Progenitor cell of endocrine pancreas (in vitro differentiated cells): ENCODE results near the gene OTUD5. TPM values are rescaled to one million over a fixed set of nuclear protein-coding genes. Genes with fewer than 3 reads are reported as not detected.
A peak's percentile ranks its signal among the peaks of the same experiment; 100 is the strongest.
"Not testable (repeated sequence)": the region's sequence is repeated elsewhere in the genome, so short reads cannot be mapped to it uniquely, and the experiment has no call there.

Experiments
- DNase-seq: peaks from one replicate; pipeline ENCODE4 v3.0.0; 2021; ENCODE audit warnings: low spot score; ENCODE audit not compliant: unreplicated experiment
- H3K27ac Mint-ChIP-seq: 2 replicates; pipeline ENCODE4 v1.8.0; 2021; ENCODE audit warnings: mild to moderate bottlenecking, moderate library complexity, mixed read lengths
- H3K27me3 Mint-ChIP-seq: 2 replicates; pipeline ENCODE4 v1.8.0; 2021; ENCODE audit warnings: mixed read lengths
- H3K36me3 Mint-ChIP-seq: 2 replicates; pipeline ENCODE4 v1.8.0; 2022; ENCODE audit warnings: mixed read lengths; ENCODE audit not compliant: insufficient read depth
- H3K4me1 Mint-ChIP-seq: 2 replicates; pipeline ENCODE4 v1.8.0; 2021; ENCODE audit warnings: low read depth, mixed read lengths
- H3K4me3 Mint-ChIP-seq: 2 replicates; pipeline ENCODE4 v1.8.0; 2021; ENCODE audit warnings: low read depth, mild to moderate bottlenecking, moderate library complexity, mixed read lengths
- H3K9me3 Mint-ChIP-seq: 2 replicates; pipeline ENCODE4 v1.8.0; 2021; ENCODE audit warnings: low read depth, mixed read lengths
- CTCF ChIP-seq: fragments of 200-600 bp; sonication (generic); IDR thresholded peaks from one replicate; pipeline ENCODE4 v1.5.0; 2021; ENCODE audit warnings: antibody characterized with exemption, mild to moderate bottlenecking; ENCODE audit not compliant: unreplicated experiment
- total RNA-seq: library from RNA; stranded (reverse); gene quantifications from 2 replicates; pipeline ENCODE4 v1.2.1, GENCODE V29; 2021

Gene OTUD5
- total RNA-seq, 1 donor from 2014 or later: 53.3 TPM

DNA sequence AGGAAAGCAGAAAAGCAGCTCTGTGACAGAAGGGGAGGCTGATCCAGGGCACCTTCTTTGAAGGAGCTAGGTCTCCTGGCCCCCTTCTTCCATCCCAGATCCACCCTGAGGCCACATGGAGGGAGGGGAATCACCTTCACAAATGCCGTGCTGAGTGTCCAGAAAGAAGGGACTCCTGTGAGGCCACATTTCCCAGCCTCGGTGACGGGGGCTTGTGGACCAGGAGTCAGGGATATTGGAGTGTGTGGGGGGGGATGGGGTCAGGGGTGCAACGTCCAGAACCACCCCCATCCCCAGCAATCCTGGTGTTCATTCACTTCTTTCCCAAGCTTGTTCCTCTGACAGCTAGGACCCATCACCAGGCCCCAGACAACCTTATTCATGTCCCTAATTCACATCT, 64.5 kb downstream of the OTUD5 start:
- H3K27me3 Mint-ChIP-seq: peaks cover 8% of the 10 kb centered on the region
- peaks cover 8% of the 10 kb centered on the region for H3K9me3 Mint-ChIP-seq
- H3K4me1 Mint-ChIP-seq: peaks cover 12% of the 10 kb centered on the region
- H3K27ac Mint-ChIP-seq: no peak overlapping the region
- H3K36me3 Mint-ChIP-seq: no peaks in the 10 kb centered on the region
- no peak for TF ChIP-seq CTCF
- no peak for DNase-seq
- no peak overlapping the region for H3K4me3 Mint-ChIP-seq

GRCh38 chrX:48891402-48892288, 65.8 kb downstream of the OTUD5 start:
- Mint-ChIP-seq H3K4me1 (peaks cover 11% of the 10 kb centered on the region), H3K27me3 (peaks cover 8% of the 10 kb centered on the region), H3K27ac (peak overlapping the region; percentile 49), H3K36me3 (no peaks in the 10 kb centered on the region), H3K9me3 (peaks cover 8% of the 10 kb centered on the region), H3K4me3 (peak overlapping the region; percentile 70)
- DNase-seq: peak; percentile 64
- peak; percentile 54 for TF ChIP-seq CTCF

GRCh38 chrX:48890934-48891401, 66.4 kb downstream of the OTUD5 start:
- Mint-ChIP-seq H3K27ac (peak overlapping the region; percentile 84), H3K9me3 (peaks cover 8% of the 10 kb centered on the region)

GRCh38 chrX:48890296-48890925, 67.0 kb downstream of the OTUD5 start:
- Mint-ChIP-seq H3K27ac (peak overlapping the region; percentile 84), H3K4me3 (peak overlapping the region; percentile 76), H3K9me3 (peaks cover 7% of the 10 kb centered on the region), H3K36me3 (no peaks in the 10 kb centered on the region), H3K27me3 (peaks cover 8% of the 10 kb centered on the region), H3K4me1 (peaks cover 8% of the 10 kb centered on the region)
- DNase-seq: no peak
- TF ChIP-seq CTCF: no peak

More at GRCh38 chrX:48890934-48891401, 66.4 kb downstream of the OTUD5 start:
- H3K36me3 Mint-ChIP-seq: no peaks in the 10 kb centered on the region
- no peak for TF ChIP-seq CTCF
- H3K4me3 Mint-ChIP-seq: peak overlapping the region; percentile 76
- peaks cover 8% of the 10 kb centered on the region for H3K27me3 Mint-ChIP-seq
- DNase-seq: no peak
- peaks cover 8% of the 10 kb centered on the region for H3K4me1 Mint-ChIP-seq

DNA sequence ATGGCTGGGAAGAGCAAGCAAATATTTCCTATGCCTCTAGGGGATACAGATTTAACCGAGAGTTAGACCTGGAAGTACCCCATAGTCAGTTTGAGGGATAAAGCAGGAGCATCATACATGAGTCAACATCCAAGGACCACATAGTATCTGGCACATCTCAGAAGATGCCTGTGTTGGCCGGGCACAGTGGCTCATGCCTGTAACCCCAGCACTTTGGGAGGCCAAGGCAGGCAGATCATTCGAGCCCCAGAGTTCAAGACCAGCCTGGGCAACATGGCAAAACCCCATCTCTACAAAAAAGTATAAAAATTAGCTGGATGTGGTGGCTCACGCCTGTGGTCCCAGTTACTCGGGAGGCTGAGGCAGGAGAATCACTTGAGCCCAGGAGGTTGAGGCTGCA, 70.8 kb downstream of the OTUD5 start:
- not testable (repeated sequence) for H3K9me3 Mint-ChIP-seq, H3K4me1 Mint-ChIP-seq, H3K27ac Mint-ChIP-seq, H3K27me3 Mint-ChIP-seq, H3K4me3 Mint-ChIP-seq, DNase-seq, H3K36me3 Mint-ChIP-seq
